Gastrocnemius medialis (tissue), 4 donors: ENCODE measurements around the gene PDK1.

ENCODE experiments used
- CTCF ChIP-seq, 5 experiments: fragments of 450-650 bp in 3 of 5; fragments of 200-600 bp in 2 of 5; sonication (generic) in 2 of 5; IDR thresholded peaks in 4 of 5; conservative IDR thresholded peaks in 1 of 5; 1 replicate in 4 of 5; 2 replicates in 1 of 5; pipeline ENCODE4 v1.5.1; 2016 to 2019; ENCODE audit warnings: antibody characterized with exemption in 5 of 5, mild to moderate bottlenecking in 3 of 5, moderate library complexity in 3 of 5
- POLR2A ChIP-seq, 2 donors: fragments of 450-650 bp; IDR thresholded peaks; one replicate each; pipeline ENCODE4 v1.6.1; 2017; ENCODE audit warnings: antibody characterized with exemption in 2 of 2, mild to moderate bottlenecking in 2 of 2, moderate library complexity in 2 of 2

GRCh38 chr2:172552547-172553291 lies 3.2 kb upstream of the PDK1 start:
- TF ChIP-seq CTCF (IDR thresholded peaks at IDR 0.05 in 4 of 5, conservative IDR thresholded peaks at IDR 0.05 in 1 of 5) = no peak
- no peak for TF ChIP-seq POLR2A (IDR thresholded peaks at IDR 0.05)
